D721Med (cell line): ENCODE results near the gene SSPN.
"Not testable (repeated sequence)": the region's sequence is repeated elsewhere in the genome, so short reads cannot be mapped to it uniquely, and the experiment has no call there.

Experiments used
- DNase-seq: peaks from one replicate; pipeline ENCODE4 v3.0.0; 2011; ENCODE audit warnings: low spot score; ENCODE audit not compliant: insufficient read length
- FAIRE-seq: peaks from 2 replicates; lab custom pipeline; 2011; peaks lifted over from hg19 to GRCh38; lab: Jason Lieb, UNC
- TF ChIP-seq, protein P1 (sequence below): IDR thresholded peaks from 2 replicates; pipeline ENCODE4 v1.5.1; 2012; ENCODE audit warnings: mild to moderate bottlenecking, control low read depth; ENCODE audit not compliant: insufficient read depth; ENCODE audit errors: missing control alignments

SSPN gene

DNA sequence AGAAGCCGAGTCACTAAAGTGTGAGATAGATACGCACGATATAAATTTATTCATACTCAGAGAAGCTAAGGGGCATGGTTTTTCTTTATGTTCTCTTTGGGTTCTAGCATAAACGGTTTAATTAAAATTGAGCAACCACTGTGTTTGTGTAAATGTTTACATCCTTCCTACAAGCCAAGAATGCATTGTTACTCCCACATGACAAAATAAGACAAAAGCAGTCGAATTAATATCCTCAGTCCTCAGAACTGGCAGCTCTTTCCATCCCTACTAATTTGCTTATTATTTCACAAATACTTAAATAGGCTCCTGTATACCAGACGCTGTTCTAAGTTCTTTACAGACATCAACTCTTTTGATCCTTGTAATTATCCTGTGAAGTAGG lies 32.0 kb downstream of the SSPN start:
- no peak for DNase-seq
- FAIRE-seq, result no peak
- TF ChIP-seq, protein P1, sequence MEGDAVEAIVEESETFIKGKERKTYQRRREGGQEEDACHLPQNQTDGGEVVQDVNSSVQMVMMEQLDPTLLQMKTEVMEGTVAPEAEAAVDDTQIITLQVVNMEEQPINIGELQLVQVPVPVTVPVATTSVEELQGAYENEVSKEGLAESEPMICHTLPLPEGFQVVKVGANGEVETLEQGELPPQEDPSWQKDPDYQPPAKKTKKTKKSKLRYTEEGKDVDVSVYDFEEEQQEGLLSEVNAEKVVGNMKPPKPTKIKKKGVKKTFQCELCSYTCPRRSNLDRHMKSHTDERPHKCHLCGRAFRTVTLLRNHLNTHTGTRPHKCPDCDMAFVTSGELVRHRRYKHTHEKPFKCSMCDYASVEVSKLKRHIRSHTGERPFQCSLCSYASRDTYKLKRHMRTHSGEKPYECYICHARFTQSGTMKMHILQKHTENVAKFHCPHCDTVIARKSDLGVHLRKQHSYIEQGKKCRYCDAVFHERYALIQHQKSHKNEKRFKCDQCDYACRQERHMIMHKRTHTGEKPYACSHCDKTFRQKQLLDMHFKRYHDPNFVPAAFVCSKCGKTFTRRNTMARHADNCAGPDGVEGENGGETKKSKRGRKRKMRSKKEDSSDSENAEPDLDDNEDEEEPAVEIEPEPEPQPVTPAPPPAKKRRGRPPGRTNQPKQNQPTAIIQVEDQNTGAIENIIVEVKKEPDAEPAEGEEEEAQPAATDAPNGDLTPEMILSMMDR, result no peak

DNA sequence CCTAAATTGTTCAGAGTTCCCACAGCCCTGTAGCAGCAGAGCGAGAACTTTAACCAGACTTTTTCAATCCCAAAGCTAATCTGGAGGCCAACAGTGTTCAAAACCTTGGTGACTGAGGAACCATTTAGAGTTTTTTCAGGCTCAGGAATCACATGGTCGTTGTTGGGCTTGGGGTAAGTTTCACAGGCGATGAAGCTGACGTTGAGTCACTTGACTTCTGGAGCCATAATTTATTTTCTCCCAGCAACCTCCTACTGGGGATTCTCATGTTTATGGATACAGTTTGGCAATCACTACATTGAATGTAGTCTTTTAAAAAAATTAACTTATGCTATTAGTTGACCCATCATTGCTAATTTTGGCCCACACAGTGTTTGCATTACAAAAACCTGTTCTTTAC lies 34.5 kb downstream of the SSPN start:
- FAIRE-seq (no peak), DNase-seq (no peak)
- TF ChIP-seq, protein P1, result no peak

DNA sequence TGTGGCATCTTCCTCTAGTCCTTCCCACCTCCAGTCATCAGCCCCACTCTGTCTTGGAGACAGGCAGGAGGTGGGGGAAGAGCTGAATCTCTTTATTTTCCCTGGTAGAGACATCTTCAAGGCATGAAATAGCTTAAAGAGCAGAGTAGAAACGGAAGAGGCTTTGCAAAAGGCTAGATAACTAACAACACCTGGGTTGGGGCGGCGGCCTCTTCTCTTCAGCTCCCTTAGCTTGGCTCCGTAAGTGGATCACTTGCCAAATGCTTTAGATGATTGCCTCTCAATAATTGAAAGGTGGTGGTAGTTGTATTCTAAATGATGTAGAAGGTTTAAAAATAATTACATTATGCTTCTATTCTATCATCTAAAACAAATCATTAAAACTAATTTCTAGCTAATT lies 36.1 kb downstream of the SSPN start:
- TF ChIP-seq, protein P1, result no peak
- FAIRE-seq (no peak), DNase-seq (no peak)

DNA sequence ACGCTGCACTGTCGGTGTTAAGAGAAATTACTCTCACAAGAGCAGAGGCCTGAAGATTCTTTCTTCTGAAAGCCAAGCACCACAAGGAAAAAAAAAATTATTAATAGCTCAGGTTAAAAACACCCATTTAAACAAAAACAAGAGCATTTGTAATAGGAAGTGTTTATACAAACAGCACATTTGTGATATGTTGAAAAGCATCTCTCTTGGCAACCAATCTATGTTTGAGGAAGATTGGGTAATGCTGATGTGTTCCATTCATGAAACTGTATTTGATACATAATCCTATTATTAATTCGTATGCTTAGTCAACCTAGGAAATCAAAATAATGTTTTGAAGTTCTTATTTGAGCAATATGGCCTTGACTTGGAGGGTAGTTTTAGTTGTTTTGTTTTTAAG lies 36.5 kb downstream of the SSPN start:
- FAIRE-seq (no peak), DNase-seq (no peak)
- TF ChIP-seq, protein P1, result no peak

DNA sequence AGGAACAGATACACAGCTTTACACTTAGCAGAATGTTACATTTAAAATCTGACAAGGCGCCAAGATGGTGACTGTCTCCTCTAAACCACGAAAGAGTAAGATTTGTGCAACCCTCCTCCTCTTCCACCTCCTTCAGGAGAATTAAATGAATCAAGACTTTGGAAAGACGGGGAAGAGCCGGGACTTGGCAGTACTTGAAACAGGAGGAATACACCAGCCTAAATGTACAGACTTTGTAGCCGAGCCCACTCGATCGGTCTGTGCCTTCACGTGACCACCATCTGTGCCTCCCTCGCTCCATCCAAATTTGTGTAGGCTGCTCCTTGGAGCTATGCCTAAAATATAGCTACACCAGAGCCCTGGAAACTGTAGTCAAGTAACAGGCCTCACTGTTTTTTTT lies 38.3 kb downstream of the SSPN start:
- TF ChIP-seq, protein P1, result no peak
- FAIRE-seq (no peak), DNase-seq (no peak)

DNA sequence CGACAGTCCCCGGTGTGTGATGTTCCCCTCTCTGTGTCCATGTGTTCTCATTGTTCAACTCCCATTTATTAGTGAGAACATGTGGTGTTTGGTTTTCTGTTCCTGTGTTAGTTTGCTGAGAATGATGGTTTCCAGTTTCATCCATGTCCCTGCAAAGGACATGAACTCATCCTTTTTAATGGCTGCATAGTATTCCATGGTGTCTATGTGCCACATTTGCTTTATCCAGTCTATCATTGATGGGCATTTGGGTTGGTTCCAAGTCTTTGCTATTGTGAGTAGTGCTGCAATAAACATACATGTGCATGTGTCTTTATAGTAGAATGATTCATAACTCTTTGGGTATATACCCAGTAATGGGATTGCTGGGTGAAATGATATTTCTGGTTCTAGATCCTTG lies 40.1 kb downstream of the SSPN start:
- DNase-seq, FAIRE-seq: not testable (repeated sequence)

DNA sequence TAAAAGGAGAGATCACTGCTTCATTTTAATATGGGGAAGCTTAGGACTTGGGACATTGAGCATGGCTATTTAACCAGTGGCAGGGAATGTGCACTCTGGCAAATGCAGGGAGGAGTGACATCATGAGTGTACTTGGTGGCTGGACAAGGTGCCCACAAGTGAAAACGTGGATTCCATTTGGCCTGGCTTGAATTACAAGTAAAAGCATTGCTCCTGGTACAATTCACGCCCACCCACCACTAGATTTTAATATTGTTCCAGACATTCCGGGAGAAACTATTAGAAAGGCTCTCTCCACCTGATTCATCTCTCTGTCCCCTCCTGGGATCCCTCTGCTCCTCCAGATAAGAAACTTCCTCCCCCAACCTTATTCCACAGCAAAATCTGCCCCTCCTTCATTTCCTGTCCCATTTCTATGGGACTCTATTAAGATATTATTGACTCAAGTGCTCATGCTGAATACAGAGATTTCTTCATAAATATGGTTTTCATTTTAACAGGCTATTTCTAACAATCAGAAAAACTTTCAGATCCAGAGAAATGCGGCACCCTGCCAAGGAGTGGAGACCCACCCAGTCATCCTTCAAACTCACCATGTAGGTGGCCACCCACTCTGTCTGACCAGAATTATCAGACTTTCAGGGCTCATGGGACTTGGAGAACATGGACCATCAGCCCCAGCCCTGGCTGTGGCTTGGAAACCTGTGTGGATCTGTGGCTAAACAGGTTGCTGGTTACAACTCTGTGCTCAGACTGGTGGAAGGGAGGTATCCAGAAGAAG lies 43.2 kb downstream of the SSPN start:
- TF ChIP-seq, protein P1, result no peak
- DNase-seq (no peak), FAIRE-seq (no peak)
